CD4-positive, alpha-beta T cell treated with Interleukin-6 for 4 hours (primary cell): Measurements from ENCODE around the gene RORC.
A peak's percentile ranks its signal among the peaks of the same experiment; 100 is the strongest.

Experiments
- DNase-seq: peaks from one replicate; pipeline ENCODE4 v3.0.0-alpha.2; 2020; ENCODE audit warnings: mixed read lengths

RORC gene

DNA sequence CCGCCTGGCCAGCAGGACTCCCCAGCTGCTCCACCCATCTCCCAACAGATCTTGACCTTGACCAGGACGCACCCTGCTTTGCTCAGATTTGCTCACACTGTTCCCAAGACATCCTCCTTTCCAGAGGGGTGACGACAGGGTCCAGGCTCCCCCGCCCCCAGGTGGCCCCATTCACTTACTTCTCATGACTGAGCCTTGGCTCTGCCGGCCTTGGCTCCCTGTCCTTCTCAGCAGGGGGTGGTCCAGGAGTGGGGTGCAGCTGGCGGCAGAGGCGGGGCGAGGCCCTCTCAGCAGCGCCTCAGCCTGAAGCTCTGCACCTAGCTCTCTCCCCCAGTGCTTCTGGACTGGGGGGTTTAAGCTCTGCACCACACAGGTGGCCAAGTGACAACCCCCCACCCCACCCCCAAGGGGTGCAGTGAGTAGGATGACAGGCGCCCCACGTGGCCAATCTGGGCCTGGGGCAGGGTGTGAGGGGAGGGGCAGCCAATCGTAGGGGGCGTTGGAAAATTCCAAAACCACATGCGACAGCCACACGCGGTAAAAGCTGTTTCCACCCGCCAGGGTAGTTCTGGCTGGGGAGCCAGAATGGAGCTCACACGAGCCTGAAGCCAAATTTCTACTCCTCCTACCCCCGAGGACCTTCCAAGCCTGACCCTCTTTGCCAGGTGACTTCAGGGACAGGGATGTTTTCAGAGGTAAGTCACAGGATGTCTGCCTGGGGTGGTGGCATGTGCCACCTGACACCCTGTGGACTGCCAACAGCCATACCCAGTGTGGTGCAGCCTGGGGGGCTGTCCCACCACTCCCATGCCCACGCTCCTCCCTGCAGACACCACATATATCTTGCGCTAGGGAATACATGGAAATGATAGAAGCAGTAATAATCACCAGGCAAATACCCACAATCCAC, 5.6 kb downstream of the RORC start:
- DNase-seq, result peak; percentile 32

DNA sequence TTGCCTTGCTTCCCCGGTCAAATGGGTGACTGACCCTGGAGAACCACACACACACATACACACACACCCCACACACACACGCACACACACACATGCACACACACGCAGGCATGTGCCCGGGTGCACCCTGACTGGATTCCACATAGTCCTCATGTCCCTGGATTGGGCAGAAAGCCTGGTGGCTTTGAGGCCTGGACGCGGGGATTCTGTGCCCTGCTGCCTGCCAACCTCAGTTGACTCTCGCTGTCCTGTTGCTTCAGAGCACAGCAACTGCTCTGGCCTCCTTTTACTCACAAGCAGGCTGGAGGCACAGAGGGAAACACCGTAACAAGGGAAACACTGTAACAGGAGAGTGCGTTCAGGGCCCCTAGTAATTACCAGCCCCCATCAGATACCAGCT, 6.4 kb downstream of the RORC start:
- DNase-seq, result no peak

DNA sequence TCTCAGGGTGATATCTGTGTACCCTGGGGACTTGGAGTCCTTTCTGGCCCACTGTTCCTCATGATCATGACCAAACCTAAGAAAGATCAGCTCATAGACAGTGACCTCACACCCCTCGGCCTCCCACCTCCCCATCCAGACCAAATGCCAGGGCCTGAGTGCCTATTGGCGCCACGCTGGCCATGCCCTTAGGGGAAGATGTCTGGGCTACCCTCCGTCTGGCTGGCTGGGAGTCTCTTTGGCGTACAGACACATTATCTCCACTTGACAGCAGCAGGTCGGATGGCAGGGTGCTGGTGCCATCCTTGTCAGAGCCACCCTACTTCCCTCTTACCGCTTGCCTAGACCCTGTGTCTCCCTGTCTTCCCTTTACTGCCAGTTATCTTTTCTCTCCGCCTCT, 8.4 kb downstream of the RORC start:
- DNase-seq, result no peak

DNA sequence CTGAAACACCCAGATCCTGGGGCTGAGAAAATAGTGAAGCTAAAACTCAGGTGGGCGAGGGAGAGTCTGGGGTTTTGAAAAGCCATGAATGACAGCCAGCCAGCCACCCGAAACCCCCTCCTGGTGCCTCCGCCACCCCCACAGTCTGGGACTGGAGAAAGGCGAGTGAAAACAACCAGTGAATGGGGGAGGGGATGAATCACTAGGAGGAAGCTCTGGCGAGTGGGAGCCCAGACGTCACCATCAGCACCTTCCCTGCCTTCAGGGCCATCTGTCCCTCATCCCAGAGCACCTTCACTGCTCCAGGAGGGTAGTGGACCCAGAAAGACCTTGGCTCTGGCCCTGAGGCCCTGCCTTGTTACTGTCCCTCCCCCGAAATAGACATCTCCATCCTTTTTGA, 9.2 kb downstream of the RORC start:
- DNase-seq, result no peak

DNA sequence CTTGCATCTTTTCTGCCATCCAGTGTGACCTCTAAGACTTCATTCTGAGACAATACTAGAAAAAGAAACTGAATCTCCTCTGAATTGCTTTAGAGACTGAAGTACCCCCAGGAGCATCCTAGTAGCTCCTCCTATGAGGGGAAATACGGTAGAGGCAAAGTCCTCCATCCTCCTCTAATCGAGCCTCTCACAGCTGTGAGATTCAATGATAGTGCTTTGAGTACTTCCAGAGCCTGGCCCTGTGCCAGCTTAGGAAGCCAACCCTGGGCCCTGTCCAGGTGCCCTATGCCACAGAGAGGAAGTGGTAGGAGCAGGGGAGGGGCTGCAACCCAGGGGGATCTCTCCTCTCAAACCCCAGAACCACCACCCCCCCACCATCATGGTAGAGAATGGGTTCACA, 10.7 kb downstream of the RORC start:
- peak; percentile 41 for DNase-seq

DNA sequence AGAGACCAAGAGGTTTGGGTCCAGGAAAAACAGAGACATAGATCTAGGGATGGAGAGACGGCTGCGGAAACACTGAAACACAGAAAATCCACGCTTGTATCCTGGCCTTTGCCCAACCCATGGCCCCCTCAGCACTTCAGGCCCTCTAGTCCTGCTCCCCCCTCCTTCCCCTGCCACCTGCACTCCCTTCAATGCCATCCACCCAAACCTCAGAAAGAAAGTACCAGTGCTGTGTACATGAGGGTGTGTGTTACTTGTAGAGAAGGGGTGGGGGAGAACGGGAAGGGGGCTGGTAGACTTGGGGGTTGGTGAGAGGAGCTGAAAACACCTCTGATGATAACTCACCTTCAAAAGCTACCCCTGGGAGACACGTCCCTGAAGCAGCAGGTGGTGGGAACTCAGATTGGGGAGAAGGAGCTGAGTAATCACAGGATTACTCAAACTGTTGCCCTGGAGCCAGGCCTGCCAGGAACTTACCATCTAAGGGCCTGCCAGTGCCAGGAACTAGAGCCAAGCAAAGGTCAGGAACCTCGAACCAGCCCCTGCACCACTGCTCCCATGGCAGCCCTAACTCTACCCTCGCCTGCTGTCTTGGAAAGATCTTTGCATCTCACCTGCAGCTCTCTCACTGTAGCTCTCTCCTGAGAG, 11.5 kb downstream of the RORC start:
- DNase-seq, result peak; percentile 27

DNA sequence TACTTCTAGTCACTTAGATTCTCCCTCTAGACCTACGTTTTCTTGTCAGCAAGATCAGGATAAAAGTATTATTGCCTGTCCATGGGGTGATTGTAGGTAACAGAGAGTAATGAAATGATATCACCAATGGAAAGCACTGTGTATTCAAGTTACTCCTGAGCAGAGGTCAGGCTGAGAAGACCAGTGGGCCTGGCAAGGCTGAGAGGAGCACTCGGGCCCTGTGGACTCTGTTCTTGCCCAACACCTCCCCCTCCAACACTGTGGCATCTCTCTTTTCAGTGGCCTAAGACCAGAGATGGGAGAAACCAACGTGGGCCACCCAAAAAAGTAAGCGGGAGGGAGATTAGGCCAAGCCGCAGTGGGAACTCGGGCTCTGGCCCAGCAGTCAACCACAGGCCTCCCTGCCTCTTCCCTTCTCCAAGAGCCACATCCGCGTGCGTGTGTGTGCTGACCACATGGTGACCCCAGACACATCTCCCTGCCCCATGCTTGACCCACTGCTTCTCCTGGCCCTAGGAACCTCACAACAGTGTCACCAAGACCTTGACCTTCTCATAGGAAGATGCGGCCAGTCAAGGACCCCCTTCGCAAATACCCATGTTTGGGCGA, 12.3 kb downstream of the RORC start:
- no peak for DNase-seq

DNA sequence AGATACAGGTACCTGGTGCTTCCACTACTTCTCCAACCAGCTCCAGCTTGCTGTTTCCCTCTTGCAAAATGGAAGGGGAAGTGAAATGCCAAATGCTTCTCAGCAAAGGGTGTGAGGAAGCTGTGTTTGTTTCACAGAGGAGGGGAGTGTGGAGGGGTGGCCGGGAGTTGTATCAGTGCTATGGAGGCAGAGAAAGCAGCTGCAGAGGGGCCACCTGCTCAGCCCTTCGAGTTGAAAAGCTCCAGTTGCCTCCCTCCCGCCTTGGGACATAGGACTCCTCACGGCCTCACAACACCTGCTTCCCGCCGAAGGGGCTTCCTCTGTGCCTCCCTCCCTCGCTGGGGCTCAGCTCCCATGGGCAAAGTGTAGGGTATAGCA, 14.3 kb downstream of the RORC start:
- no peak for DNase-seq

DNA sequence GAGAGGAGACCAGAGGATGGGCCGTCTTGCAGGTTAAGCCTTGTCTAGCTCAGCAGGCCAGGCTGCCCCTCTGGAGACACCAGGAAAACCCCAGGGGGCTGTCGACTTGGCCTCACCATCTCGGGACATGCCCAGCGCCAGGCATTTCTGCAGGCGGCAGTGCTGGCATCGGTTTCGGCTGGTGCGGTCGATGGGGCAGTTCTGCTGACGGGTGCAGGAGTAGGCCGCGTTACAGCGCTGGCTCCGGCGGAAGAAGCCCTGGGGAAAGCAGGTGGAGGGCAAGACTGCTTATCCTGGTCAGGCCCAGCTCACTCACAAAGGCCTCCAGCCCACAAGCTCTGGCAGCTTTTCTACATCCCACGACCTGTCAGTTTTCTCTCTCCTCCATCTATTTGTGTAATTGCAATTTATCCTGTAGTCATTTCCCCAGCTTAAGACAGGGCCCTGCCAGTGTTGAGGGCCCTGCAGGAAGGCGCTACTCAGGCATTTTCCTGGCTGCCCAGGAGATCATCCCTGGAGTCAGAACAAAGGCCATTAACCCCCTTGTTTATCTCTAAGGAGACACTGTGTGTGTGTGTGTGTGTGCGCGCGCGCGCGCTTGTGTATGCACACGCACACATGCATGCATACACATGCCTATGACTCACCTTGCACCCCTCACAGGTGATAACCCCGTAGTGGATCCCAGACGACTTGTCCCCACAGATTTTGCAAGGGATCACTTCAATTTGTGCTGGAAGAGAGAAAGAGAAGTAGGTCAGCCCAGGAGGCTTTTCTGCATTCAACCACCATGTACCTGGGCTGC, 14.9 kb downstream of the RORC start:
- no peak for DNase-seq

DNA sequence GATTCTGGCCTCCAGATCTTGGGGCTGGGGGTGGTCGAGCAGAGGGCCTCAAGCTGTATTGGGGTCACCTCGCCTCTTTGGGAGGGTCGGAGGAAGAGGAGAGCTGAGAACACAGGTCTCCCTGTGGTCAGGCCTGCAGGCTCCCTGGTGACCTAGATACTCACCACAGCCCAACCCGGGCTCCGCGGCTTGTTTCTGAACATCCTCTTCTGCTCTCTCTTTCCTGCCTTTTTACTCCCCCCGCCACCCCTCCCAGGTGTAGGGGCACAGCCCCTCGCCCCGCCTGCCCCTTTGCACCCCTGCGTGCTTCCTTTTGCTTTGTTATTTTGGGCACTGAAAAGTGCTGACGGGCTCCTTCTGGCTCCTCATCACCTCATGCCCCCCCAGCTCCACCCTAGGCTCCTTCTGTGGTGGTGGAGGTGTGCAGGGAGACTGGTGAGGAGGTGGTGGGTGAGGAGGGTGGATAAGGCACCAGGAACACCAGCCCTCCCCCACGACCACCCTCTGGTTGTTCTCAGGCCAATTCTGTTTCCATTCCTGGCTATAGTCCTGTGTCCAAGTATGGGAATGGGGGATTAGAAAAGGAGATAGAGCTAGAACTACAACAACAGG, 15.8 kb downstream of the RORC start:
- peak; percentile 72 for DNase-seq

DNA sequence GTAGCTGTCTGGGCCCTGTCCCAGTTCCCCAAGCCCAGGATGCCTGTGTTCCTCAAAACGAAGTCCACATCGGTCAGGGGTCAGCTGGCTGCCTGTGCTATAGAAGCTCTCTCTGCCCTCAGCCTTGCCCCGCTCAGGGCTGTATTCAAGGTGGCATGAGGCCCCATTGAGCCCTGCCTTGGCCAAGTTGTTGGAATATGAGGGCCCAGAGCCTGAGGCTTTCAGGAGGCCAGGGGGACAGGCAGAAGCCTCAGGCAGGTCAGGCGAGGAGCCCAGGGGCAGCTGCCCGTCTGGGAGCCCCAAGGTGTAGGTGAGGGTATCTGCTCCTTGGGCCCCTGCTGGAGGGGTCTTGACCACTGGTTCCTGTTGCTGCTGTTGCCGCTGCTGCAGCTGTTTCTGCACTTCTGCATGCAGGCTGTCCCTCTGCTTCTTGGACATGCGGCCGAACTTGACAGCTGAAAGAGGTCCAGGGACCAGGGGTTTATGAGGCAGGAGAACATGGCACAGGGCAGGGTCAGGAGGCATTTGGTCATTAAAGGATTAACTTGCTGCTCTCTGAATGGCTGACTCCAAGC, 16.5 kb downstream of the RORC start:
- DNase-seq, result no peak

DNA sequence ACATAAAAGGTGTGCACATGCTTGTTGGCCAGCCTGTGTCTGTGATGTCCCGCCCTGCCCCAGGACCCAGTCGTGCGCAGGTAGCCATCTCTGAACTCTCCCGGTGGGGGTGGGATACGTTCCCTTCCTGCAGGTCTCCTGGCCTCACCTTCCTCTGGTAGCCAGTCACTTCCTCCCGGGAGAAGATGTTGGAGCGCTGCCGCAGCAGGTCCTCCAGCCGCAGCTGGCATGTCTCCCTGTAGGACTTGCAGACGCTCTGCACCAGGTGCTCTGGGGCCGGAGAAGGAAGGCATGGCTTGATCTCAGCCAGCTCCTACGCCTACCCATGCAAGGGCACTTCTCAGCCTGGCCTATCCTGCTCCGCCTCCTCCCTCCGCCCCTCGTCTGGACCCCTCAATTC, 17.2 kb downstream of the RORC start:
- no peak for DNase-seq

DNA sequence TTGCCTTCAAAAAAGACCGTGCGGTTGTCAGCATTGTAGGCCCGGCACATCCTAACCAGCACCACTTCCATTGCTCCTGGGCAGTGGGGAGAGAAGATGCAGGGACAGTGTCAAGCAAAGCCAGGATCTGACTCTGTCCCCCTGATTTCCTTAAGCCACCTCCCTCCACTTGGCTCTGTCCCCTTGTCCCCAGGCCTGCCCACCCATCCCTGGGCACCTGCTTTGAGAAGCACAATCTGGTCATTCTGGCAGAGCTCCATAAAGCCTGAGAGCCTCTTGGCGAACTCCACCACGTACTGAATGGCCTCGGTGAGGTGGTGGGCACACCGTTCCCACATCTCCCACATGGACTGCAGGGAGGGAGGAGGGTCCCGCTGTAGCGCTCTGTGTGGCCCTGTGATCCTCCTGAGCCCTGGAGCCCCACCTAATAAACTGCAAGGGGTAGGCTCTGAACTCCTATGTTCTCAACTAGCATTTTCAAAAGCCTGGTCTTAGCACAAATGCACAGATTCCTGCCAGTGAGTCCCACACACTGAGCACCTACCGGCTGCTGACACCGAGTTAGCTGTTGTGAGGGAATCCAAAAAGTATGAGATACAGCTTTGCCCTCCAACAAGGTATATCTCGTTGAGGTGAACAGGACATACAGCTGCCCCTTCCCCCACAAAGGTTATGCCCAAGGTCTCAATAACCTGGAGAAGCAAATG, 18.2 kb downstream of the RORC start:
- DNase-seq, result no peak

DNA sequence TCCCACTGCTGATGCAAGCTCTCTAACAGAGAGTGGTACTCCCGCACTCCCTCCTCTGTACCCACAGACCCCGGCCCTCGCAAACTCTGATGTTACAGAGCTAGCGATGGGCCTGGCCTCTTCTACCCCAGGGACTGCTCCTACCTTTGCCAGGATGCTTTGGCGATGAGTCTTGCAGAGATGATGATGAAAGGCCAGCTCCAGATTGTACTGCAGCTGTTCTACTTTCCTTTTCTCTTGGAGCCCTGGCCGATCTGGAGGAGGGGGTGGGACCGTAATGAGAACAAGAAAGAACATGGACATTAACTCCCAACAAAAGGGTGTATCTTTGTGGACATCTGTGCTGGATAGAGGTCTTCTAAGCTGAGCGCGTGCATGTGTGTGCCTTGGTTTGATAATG, 20.4 kb downstream of the RORC start:
- DNase-seq, result no peak

DNA sequence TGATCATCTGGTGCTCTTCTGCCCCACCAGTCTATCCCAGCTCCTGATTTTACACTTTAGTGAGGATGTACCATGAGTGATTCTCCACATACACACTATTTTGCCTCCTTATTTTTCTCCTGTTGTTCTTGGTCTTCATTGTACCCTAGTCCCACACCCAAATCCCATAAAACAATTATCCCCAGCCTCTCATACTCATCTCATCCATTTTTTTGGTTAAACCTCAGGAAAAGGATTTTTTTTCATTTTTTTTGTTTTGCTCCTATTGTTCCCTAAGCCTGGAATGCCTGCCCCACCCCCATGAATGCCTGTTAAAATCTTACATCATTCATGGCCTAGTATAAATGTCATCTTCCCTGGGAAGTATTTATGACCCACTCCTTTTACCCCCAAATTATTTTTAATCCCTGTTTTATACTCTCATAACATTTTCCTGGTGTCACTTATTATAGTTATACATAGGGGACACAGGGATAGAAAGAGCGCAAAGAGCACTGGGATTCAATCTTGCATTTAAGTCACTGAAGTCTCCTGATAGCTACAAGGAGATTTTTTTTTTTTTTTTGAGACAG, 21.5 kb downstream of the RORC start:
- DNase-seq, result no peak

DNA sequence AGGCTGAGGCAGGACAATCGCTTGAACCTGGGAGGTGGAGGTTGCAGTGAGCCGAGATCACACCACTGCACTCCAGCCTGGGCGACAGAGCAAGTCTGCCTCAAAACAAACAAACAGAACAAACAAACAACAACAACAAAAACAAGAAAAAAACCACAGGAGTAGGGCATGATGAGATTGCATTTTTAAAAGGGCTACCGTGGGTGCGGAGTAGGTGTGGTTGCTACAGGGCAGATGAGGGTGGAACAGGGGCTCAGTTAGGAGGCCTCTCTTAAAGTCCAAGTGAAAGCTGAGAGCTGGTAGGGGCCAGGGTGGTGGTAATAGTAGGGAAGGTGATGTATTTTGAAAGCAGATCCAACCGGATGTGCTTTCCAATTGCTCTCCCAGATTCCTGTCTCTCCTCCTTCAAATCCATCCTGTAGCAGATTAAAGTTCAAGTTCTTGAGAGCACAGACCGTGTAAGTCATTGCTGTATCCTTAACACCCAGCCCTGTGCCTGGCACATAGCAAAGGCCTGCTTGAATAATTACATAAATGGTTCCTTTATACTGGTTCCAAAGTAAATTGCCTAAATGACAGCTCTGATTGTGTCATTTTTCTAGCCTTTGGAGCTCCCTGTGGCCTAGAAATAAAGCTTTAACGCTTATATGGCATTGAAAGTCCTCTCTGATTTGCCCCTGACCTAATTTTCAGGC, 22.2 kb downstream of the RORC start:
- DNase-seq, result no peak

DNA sequence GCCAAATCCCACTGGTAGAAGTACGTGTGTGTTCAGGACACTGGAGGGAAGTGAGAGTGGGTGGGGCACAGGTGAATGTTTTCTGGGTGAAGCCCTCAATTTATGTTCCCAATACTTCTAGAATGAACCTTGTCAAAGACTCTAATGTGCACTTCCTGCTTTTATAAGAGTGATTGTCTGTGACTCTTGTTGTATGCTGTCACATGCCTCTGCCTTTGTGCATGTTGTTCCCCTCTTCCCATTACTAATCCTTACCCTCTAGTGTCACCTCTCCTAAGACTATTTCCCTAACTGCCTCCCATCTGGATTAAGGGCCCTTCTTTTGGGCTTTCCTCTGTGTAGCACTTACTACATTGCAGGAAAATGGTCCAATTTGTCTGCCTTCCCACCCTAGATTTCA, 23.8 kb downstream of the RORC start:
- DNase-seq, result no peak

DNA sequence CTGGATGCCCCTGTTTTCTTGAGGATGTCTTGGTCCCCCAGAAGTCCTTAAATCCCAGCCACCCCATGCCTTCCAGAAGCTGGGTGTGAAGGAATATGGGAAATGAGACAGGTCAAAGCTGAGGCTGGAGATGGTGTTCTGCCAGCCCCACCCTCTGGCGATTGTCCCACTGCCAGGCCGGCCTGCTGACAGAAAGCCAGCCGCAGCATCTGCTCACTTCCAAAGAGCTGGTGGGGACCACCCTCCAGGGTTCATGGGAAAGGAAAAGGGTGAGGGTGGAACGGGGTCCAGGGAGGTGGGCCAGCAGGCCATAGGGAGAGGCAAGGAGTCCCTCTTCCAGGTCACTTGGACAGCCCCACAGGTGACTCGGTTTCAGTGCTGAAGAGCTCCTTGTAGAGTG, 24.5 kb downstream of the RORC start:
- DNase-seq, result no peak

DNA sequence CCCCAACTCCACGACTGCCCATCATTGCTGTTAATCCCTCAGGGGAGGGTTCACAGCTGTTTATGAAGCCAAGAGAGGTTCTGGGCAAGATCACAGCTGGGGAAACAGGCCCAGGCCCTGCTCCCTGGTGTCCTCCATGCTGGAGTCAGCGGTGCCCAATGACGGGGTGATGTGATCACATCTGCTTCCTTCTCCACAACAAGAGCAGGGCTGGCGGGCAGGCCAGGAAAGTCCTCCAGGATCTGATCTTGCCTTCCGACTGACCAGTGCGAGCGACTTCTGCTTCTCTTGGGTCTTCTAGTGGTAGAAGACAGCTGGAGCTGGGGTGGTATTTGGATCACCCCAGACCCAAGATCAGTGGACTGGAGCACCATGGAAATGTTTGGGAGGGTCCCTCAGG, 25.4 kb downstream of the RORC start:
- DNase-seq, result no peak

DNA sequence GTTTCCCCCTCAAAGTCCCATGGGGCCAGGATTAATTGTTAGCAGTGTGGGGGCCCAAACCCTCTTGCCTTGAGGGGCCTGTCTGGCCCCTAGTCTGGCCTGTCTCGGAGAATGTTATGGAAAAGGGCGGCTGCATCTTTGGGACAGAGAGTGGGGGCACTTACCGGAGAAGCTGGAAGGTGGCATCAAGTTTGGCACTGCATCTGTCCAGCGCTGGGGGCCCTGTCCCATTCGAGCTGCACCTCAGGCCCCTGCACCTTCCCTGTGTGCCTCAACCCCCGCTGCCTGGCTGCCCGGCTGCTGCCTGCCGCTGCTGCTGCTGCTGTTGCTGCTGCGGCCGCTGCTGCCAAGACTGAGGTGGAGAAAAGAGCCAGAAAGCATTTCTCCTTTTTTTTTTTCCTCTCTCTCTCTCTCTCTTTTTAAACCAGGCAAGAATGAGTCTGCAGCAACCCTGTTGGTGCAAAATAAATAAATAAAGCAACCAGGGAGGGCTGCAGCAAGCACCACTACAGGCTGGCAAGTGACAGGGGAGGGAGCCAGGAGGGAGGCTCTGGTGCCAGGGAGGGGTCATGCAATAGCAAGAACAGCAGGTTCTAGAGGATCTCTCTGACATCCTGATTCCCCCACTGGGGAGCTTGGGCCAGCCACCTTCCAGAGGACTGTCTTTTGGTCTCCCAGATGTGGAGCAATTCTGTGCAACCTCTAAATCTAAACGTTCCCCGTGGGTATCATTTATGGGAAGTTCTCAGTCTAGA, 26.4 kb downstream of the RORC start, which contains the start of gene LINGO4:
Gene LINGO4, minus strand, starts transcription at position 354 of the 755 bp plus-strand sequence. CDS start 2,715 bp downstream, outside the sequence.
- no peak for DNase-seq
